ENCODE measurements around the gene COTL1.

- TF ChIP-seq CTCF (conservative IDR thresholded peaks at IDR 0.05; ENCODE audit: low read length) = no peak
- TF ChIP-seq EZH2phosphoT487 (IDR thresholded peaks at IDR 0.05; ENCODE audit: borderline replicate concordance) = no peak
These were observed 11.6 kb downstream of the COTL1 start for GRCh38 chr16:84606081-84606875.

Measured in Loucy (cell line).